WI38 (cell line): ENCODE measurements around the gene OR2F1.

ENCODE experiments used
- H3K4me3 ChIP-seq: 2 replicates; pipeline ENCODE4 v1.5.1; 2011; ENCODE audit warnings: low read depth, mild to moderate bottlenecking, control low read depth, low read length
- TF ChIP-seq, protein P1 (sequence below): IDR thresholded peaks from 2 replicates; pipeline ENCODE4 v1.5.1; 2012; ENCODE audit warnings: low read depth, mild to moderate bottlenecking, control low read depth, low read length

OR2F1 gene

DNA sequence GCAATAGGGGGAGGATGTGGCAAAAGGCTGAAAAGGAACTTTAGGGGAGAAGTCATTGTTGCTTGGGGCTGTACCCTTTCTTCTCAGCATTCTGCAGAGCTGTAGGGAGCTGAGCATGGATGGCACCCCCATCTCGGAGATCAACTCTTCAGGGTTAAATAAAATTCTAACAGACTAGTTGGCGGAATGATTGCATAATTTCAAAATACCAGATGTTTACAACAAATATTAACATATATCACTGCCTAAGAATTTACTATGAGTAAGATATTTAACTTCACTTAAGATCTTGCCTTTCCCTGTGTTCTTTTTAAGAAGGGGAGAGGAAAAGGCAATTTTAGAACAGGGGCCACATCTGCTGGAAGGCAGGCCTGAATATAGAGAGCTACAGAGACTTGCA is 509 bp upstream of the OR2F1 start:
- TF ChIP-seq, protein P1, sequence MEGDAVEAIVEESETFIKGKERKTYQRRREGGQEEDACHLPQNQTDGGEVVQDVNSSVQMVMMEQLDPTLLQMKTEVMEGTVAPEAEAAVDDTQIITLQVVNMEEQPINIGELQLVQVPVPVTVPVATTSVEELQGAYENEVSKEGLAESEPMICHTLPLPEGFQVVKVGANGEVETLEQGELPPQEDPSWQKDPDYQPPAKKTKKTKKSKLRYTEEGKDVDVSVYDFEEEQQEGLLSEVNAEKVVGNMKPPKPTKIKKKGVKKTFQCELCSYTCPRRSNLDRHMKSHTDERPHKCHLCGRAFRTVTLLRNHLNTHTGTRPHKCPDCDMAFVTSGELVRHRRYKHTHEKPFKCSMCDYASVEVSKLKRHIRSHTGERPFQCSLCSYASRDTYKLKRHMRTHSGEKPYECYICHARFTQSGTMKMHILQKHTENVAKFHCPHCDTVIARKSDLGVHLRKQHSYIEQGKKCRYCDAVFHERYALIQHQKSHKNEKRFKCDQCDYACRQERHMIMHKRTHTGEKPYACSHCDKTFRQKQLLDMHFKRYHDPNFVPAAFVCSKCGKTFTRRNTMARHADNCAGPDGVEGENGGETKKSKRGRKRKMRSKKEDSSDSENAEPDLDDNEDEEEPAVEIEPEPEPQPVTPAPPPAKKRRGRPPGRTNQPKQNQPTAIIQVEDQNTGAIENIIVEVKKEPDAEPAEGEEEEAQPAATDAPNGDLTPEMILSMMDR: no peak

DNA sequence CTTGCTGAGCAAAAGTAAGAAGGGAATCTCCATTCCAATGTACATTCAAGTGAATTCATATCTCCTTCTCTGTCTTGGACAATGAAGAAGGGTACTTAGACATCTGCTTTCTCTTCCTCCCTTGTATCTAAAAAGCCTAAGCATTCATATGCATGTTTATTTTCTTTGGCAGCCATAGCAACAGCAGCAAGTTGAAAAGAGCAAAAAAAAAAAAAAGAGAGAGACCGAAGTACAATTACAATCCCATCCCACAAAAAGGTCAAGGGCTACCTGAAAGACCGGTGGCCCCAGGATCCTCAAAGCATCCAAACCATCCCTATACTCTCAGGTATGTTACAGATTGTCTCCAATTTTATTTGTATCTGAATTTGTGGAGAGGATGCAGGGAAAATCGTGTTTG is 4.1 kb downstream of the OR2F1 start:
- TF ChIP-seq, protein P1: no peak

More for the DNA sequence above, 509 bp upstream of the OR2F1 start:
- H3K4me3 ChIP-seq: no peak overlapping the region

DNA sequence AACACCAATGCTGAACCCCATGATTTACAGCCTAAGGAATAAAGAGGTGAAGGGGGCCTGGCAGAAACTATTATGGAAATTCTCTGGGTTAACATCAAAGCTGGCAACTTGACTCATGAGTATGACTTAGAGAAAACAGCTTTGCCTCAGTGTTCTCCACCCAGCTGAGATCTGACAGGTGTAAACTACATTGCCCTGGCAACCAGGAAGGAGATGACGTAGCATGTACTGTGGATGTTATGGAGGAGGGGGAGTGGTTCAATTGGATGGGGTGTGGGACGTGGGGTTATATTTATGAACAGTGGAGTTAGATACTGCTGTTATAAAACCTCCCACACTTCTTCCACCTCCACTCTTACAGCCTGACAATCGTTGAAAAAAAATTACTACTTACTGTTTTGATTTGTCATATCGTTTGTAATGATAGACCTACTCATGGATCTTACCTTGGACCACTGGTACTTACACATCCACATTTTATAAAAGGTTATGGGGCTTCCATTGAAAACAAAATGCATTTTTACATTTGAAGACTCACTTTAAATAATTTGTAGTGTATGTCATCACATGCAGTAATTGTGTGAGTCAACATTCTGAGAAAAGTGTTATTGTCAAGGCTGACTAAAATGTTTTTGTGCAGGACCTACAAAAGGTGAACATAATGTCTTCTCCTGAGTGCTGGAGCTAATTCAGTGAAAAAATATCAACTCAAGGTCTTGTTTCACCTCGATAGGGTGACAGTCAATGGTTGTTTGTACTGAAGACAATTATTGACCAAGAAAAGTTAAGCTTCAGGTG is 6.4 kb downstream of the OR2F1 start:
- H3K4me3 ChIP-seq: no peak overlapping the region
- TF ChIP-seq, protein P1: no peak

More for the DNA sequence above, 4.1 kb downstream of the OR2F1 start:
- no peak overlapping the region for H3K4me3 ChIP-seq

DNA sequence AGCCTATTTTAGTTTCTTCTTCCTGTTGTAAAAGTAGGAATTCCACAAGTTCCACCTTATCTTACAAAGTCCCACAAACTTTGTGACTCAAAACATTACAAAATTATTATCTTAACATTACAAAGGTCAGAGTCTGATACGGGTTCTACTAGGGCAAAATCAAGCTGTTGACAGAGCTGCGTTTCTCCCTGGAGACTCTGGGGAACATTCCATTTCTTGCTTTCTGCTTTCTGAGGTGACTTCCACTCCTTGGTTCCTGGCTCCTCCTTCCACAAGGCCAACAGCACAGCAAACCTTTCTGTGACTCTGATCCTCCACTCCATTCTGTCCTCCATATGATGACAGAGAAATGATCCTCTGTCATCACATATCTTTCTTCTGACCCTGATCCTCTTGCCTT is 10.6 kb downstream of the OR2F1 start:
- H3K4me3 ChIP-seq: no peak overlapping the region
- TF ChIP-seq, protein P1: no peak

DNA sequence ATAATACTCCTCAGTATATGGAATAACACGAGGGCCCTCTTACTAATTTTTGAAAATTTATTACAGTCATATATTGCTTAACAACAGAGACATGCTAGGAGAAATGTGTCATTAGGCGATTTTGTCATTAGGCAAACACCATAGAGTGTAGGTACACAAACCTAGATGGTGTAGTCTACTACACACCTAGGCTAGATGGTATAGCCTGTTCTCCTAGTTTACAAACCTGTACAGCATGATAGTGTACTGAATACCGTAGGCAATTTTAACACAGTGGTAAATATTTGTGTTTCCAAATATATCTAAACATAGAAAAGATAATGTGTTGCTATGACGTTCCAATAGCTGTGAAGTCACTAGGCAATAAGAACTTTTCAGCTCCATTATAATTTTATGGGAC is 12.8 kb downstream of the OR2F1 start:
- H3K4me3 ChIP-seq: no peak overlapping the region
- TF ChIP-seq, protein P1: no peak

DNA sequence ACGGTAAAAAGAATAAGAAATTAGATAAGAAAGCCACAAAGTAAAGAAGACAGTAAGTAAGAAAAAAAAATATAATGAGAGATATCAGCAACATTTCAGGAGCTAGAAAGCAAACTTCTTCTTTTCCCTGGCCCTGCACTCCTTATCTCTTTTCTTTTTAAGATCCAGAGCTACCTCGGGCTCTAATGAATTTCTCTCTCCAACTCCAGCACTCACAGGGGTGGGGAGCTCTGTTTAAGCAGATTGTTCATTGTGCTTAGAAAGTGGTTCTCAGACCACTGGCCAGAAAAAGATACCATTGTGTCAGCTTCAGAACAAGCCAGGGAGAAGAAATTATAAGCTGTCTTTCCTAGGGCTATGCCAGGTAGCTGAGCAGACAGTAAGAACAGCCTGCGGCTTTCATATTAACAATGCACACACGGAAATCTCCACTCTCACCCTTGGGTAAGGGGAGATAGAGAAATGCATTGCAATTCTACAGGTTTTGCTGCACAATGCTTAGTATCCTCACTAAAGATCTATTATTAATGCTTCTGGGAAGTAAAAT is 19.3 kb downstream of the OR2F1 start:
- TF ChIP-seq, protein P1: no peak
- H3K4me3 ChIP-seq: no peak overlapping the region

DNA sequence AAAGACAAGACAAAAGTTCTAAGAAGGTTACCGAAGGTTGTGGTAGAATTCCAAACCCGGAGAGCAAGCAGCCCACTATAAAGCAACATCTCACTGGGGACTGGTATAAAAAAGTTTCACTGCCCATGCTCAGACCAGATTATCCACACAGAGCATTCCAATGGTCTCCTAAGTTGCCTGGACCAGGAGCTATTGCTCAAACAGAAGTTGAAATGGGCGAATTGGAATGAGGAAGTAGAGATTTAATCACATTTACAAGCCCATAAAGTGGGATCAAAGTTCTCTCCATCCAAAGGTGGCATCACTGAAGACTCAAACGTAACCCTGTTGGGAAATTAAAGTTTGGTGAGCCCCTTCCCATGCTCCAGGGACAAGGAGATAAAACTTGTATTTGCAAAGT is 19.8 kb downstream of the OR2F1 start:
- TF ChIP-seq, protein P1: no peak
- H3K4me3 ChIP-seq: no peak overlapping the region
